Liver (tissue), 3 donors: ENCODE results near the gene CCL8.

ENCODE experiments used
- JUND ChIP-seq, 2 donors: IDR thresholded peaks; 2 replicates each; pipeline ENCODE4 v1.6.1; 2016; ENCODE audit warnings: antibody characterized with exemption in 2 of 2
- NR2F2 ChIP-seq: IDR thresholded peaks from 2 replicates; pipeline ENCODE4 v1.6.1; 2016; ENCODE audit warnings: antibody characterized with exemption
- TAF1 ChIP-seq: conservative IDR thresholded peaks from 2 replicates; pipeline ENCODE4 v1.6.1; 2016; ENCODE audit warnings: antibody characterized with exemption, mild to moderate bottlenecking
- YY1 ChIP-seq: IDR thresholded peaks from 2 replicates; pipeline ENCODE4 v1.6.1; 2016; ENCODE audit warnings: antibody characterized with exemption, mild to moderate bottlenecking
- TF ChIP-seq, protein P1 (sequence below): fragments of 150-350 bp; IDR thresholded peaks from 2 replicates; pipeline ENCODE4 v1.5.1; 2017; ENCODE audit warnings: improper control_type of control experiment, low read depth, low read length; ENCODE audit not compliant: missing input control
- TF ChIP-seq, protein P2 (sequence below): IDR thresholded peaks from 2 replicates; pipeline ENCODE4 v1.6.1; 2016; ENCODE audit warnings: antibody characterized with exemption
- TF ChIP-seq, protein P3 (sequence below): IDR thresholded peaks from 2 replicates; pipeline ENCODE4 v1.6.1; 2016; ENCODE audit warnings: antibody characterized with exemption, mild to moderate bottlenecking
- TF ChIP-seq, protein P4 (sequence below): IDR thresholded peaks from 2 replicates; pipeline ENCODE4 v1.6.1; 2016; ENCODE audit warnings: antibody characterized with exemption
- donor health status: healthy.
- donor health status: healthy.

DNA sequence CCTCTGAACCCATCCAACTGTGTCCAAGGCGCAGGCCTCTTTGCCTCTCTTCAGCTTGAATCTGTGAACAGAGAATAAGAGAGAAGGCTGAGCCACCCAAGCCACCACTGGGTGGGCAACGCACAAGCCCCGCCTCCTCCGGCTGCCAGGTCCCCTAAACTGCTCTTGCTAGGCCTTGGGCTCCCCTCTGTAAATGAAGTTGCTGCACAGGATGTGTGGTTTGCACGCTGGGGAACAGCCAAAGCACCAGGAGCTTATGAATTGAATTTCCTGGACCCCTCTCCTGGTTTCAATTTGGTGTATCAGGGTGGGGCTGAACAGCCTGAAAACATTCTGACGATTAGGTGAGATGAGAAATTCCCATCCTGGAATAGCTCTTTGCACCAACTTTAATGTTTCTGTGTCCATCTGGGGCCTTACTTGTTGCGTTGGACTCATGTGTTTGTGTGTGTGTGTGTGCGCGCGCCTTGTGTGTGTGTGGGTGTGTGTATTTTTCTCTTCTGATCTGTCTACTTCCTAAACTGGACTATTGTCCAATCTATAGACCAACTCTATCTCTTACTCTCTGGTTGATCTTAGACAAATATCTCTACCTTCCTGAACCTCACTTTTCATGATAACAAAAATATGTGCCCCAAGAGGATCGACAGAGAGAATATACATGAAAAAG, 41.5 kb downstream of the CCL8 start:
- TF ChIP-seq, protein P1, sequence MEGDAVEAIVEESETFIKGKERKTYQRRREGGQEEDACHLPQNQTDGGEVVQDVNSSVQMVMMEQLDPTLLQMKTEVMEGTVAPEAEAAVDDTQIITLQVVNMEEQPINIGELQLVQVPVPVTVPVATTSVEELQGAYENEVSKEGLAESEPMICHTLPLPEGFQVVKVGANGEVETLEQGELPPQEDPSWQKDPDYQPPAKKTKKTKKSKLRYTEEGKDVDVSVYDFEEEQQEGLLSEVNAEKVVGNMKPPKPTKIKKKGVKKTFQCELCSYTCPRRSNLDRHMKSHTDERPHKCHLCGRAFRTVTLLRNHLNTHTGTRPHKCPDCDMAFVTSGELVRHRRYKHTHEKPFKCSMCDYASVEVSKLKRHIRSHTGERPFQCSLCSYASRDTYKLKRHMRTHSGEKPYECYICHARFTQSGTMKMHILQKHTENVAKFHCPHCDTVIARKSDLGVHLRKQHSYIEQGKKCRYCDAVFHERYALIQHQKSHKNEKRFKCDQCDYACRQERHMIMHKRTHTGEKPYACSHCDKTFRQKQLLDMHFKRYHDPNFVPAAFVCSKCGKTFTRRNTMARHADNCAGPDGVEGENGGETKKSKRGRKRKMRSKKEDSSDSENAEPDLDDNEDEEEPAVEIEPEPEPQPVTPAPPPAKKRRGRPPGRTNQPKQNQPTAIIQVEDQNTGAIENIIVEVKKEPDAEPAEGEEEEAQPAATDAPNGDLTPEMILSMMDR, result no peak
- TF ChIP-seq TAF1 (no peak), NR2F2 (no peak), YY1 (no peak), JUND (IDR thresholded peaks at IDR 0.05) (no peak)
- TF ChIP-seq, protein P2, sequence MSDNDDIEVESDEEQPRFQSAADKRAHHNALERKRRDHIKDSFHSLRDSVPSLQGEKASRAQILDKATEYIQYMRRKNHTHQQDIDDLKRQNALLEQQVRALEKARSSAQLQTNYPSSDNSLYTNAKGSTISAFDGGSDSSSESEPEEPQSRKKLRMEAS, result no peak
- TF ChIP-seq, protein P3, sequence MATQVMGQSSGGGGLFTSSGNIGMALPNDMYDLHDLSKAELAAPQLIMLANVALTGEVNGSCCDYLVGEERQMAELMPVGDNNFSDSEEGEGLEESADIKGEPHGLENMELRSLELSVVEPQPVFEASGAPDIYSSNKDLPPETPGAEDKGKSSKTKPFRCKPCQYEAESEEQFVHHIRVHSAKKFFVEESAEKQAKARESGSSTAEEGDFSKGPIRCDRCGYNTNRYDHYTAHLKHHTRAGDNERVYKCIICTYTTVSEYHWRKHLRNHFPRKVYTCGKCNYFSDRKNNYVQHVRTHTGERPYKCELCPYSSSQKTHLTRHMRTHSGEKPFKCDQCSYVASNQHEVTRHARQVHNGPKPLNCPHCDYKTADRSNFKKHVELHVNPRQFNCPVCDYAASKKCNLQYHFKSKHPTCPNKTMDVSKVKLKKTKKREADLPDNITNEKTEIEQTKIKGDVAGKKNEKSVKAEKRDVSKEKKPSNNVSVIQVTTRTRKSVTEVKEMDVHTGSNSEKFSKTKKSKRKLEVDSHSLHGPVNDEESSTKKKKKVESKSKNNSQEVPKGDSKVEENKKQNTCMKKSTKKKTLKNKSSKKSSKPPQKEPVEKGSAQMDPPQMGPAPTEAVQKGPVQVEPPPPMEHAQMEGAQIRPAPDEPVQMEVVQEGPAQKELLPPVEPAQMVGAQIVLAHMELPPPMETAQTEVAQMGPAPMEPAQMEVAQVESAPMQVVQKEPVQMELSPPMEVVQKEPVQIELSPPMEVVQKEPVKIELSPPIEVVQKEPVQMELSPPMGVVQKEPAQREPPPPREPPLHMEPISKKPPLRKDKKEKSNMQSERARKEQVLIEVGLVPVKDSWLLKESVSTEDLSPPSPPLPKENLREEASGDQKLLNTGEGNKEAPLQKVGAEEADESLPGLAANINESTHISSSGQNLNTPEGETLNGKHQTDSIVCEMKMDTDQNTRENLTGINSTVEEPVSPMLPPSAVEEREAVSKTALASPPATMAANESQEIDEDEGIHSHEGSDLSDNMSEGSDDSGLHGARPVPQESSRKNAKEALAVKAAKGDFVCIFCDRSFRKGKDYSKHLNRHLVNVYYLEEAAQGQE, result no peak
- TF ChIP-seq, protein P4, sequence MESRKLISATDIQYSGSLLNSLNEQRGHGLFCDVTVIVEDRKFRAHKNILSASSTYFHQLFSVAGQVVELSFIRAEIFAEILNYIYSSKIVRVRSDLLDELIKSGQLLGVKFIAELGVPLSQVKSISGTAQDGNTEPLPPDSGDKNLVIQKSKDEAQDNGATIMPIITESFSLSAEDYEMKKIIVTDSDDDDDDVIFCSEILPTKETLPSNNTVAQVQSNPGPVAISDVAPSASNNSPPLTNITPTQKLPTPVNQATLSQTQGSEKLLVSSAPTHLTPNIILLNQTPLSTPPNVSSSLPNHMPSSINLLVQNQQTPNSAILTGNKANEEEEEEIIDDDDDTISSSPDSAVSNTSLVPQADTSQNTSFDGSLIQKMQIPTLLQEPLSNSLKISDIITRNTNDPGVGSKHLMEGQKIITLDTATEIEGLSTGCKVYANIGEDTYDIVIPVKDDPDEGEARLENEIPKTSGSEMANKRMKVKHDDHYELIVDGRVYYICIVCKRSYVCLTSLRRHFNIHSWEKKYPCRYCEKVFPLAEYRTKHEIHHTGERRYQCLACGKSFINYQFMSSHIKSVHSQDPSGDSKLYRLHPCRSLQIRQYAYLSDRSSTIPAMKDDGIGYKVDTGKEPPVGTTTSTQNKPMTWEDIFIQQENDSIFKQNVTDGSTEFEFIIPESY, result no peak
